CD4-positive, alpha-beta T cell (primary cell): Measurements from ENCODE around the gene GLRX2. TPM values are rescaled to one million over a fixed set of nuclear protein-coding genes. Genes with fewer than 3 reads are reported as not detected.

Experiments used
- ATAC-seq: fragments of 200-7000 bp; cut with Tn5 transposase; one replicate; pipeline ENCODE4 v1.10.0; 2022; ENCODE audit warnings: mild to moderate bottlenecking; ENCODE audit not compliant: poor library complexity
- CTCF ChIA-PET: fragments of 350-600 bp; sonication (Branson Sonifier 250); formaldehyde crosslinking; loops from one replicate; lab custom pipeline; 2021; ENCODE audit warnings: antibody characterized with exemption, inconsistent platforms; lab: Charles Lee
- POLR2A ChIA-PET: fragments of 350-600 bp; sonication (Branson Sonifier 250); formaldehyde crosslinking; loops from one replicate; lab custom pipeline; 2021; ENCODE audit warnings: antibody characterized with exemption, inconsistent platforms; lab: Charles Lee
- DNase-seq, 14 experiments: peaks; one replicate each; pipeline ENCODE4 v3.0.0-alpha.2; 2013 to 2020; ENCODE audit warnings: mixed read lengths in 2 of 14
- H3K27ac ChIP-seq, 2 donors: one replicate each; pipeline versions ENCODE4 v1.5.1 to v1.7.0; 2013; ENCODE audit warnings: low read length in 2 of 2, low read depth in 1 of 2, mild to moderate bottlenecking in 1 of 2
- H3K27me3 ChIP-seq, 2 experiments: 1 replicate in 1 of 2; 2 replicates in 1 of 2; pipeline versions ENCODE4 v1.6.1 to v1.7.0; 2013; ENCODE audit warnings: low read length in 2 of 2, control low read depth in 1 of 2, mild to moderate bottlenecking in 1 of 2, moderate library complexity in 1 of 2; ENCODE audit not compliant: insufficient read depth in 2 of 2, control insufficient read depth in 1 of 2
- H3K36me3 ChIP-seq: one replicate; pipeline ENCODE4 v1.6.1; 2013; ENCODE audit warnings: low read length, control low read depth; ENCODE audit not compliant: insufficient read depth
- H3K4me1 ChIP-seq: one replicate; pipeline ENCODE4 v1.6.1; 2013; ENCODE audit warnings: low read length, control low read depth; ENCODE audit not compliant: insufficient read depth
- H3K4me3 ChIP-seq: one replicate; pipeline ENCODE4 v1.5.1; 2013; ENCODE audit warnings: mild to moderate bottlenecking, low read length, moderate library complexity
- H3K9me3 ChIP-seq, 2 experiments: 1 replicate in 1 of 2; 2 replicates in 1 of 2; pipeline versions ENCODE4 v1.6.1 to v1.7.0; 2013; ENCODE audit warnings: low read length in 2 of 2, mild to moderate bottlenecking in 2 of 2, control low read depth in 1 of 2, moderate library complexity in 1 of 2; ENCODE audit not compliant: control insufficient read depth in 1 of 2, insufficient read depth in 1 of 2
- H3K27ac Mint-ChIP-seq: one replicate; pipeline ENCODE4 v1.8.0; 2020; ENCODE audit warnings: mixed read lengths
- H3K27me3 Mint-ChIP-seq: one replicate; pipeline ENCODE4 v1.8.0; 2021; ENCODE audit warnings: mixed read lengths
- H3K36me3 Mint-ChIP-seq: one replicate; pipeline ENCODE4 v1.8.0; 2021; ENCODE audit warnings: low read depth, mixed read lengths
- H3K4me1 Mint-ChIP-seq: one replicate; pipeline ENCODE4 v1.8.0; 2021; ENCODE audit warnings: low read depth, mixed read lengths
- H3K4me3 Mint-ChIP-seq: one replicate; pipeline ENCODE4 v1.8.0; 2020; ENCODE audit warnings: mild to moderate bottlenecking, mixed read lengths
- H3K9me3 Mint-ChIP-seq: one replicate; pipeline ENCODE4 v1.8.0; 2020; ENCODE audit warnings: mixed read lengths
- CTCF ChIP-seq: fragments of 200-600 bp; IDR thresholded peaks from one replicate; pipeline ENCODE4 v1.8.0; 2022; ENCODE audit warnings: antibody characterized with exemption, mild to moderate bottlenecking
- intact Hi-C, 2 experiments: fragments of 100-400 bp; cut with DNase I in 1 of 2; cut with micrococcal nuclease in 1 of 2; formaldehyde crosslinking; loops; one replicate each; pipeline versions ENCODE4 v1.15.1 to v1.9.0; 2023 to 2025; cut with DNase I, micrococcal nuclease
- total RNA-seq, 174 experiments: library from RNA in 2 of 174; stranded (reverse) in 2 of 174; gene quantifications; one replicate each; pipeline ENCODE4 v1.2.3 and lab custom pipeline; 2021 to 2026

Gene GLRX2
- total RNA-seq, 2 experiments from 2014 or later: 4.3 to 5.5 TPM

GRCh38 chr1:193123751-193124150 lies 18.5 kb upstream of the GLRX2 start:
- CTCF ChIA-PET: interaction anchor here (0.6 to 0.7 kb wide), 2 partner anchors 21 to 73 kb away, joined by 3 read pairs; no protein-coding TSS in a partner anchor
- peak overlapping the region; percentile 97 for H3K4me3 Mint-ChIP-seq

GRCh38 chr1:193121616-193122593 lies 16.7 kb upstream of the GLRX2 start, which contains the start of gene CDC73:
Gene CDC73, plus strand, starts transcription at chr1:193122031. Its CDS starts 170 bp downstream, at chr1:193122201.
- CTCF ChIA-PET: interaction anchor here (0.6 to 2.6 kb wide), 25 partner anchors 9 to 316 kb away, joined by 3 to 15 read pairs (median 4); partner anchors contain the start of genes GLRX2, RGS2, RO60 and UCHL5
- no peaks in the 10 kb centered on the region for H3K9me3 ChIP-seq
- Mint-ChIP-seq H3K36me3 (peaks cover 40% of the 10 kb centered on the region), H3K9me3 (no peaks in the 10 kb centered on the region), H3K27me3 (no peaks in the 10 kb centered on the region), H3K27ac (peak within 1 kb of the TSS; percentile 97), H3K4me3 (peak within 1 kb of the TSS; percentile 97), H3K4me1 (peaks cover 54% of the 10 kb centered on the region)
- H3K4me1 ChIP-seq: peaks cover 27% of the 10 kb centered on the region
- no peaks in the 10 kb centered on the region for H3K27me3 ChIP-seq
- peak within 1 kb of the TSS; percentile 91 to 94 for H3K27ac ChIP-seq
- peaks cover 24% of the 10 kb centered on the region for H3K36me3 ChIP-seq
- peak within 1 kb of the TSS; percentile 96 for H3K4me3 ChIP-seq
- DNase-seq (peak; percentile 97 to 100 (median 99)), ATAC-seq (peak; percentile 92)
- POLR2A ChIA-PET: interaction anchor here (0.6 to 3.7 kb wide), 10 partner anchors 10 to 318 kb away, joined by 3 to 52 read pairs (median 4); partner anchors contain the start of genes B3GALT2, GLRX2, RGS2 and RO60
- intact Hi-C loops: loop anchor here (1.0 to 10.0 kb wide), 10 partner anchors 15 to 648 kb away; partner anchors contain the start of genes GLRX2 (in 2 of the 2), RGS1 (in 1 of the 2), RGS2 (in 1 of the 2) and RO60 (in 1 of the 2)
- peak; percentile 94 for TF ChIP-seq CTCF

More at GRCh38 chr1:193123751-193124150, 18.5 kb upstream of the GLRX2 start:
- Mint-ChIP-seq H3K9me3 (no peaks in the 10 kb centered on the region), H3K27me3 (no peaks in the 10 kb centered on the region), H3K36me3 (peaks cover 51% of the 10 kb centered on the region), H3K27ac (peak overlapping the region; percentile 66), H3K4me1 (peaks cover 64% of the 10 kb centered on the region)
- no peak overlapping the region for H3K4me3 ChIP-seq
- ATAC-seq: no peak
- peaks cover 32% of the 10 kb centered on the region for H3K36me3 ChIP-seq
- no peaks in the 10 kb centered on the region for H3K27me3 ChIP-seq
- POLR2A ChIA-PET: interaction anchor here (2.8 to 3.2 kb wide), 2 partner anchors 18 to 316 kb away, joined by 41 to 52 read pairs; partner anchors contain the start of genes GLRX2 and RGS2
- H3K27ac ChIP-seq: no peak overlapping the region
- TF ChIP-seq CTCF: no peak
- peaks cover 27% of the 10 kb centered on the region for H3K4me1 ChIP-seq
- H3K9me3 ChIP-seq: no peaks in the 10 kb centered on the region
- intact Hi-C loops: loop anchor here (2.0 to 10.0 kb wide), 4 partner anchors 13 to 649 kb away; partner anchors contain the start of genes RGS1 (in 1 of the 2) and RGS2 (in 1 of the 2)
- DNase-seq: no peak
